Esophagus (tissue), 2 donors: ENCODE data around the gene SOX6. TPM values are rescaled to one million over a fixed set of nuclear protein-coding genes. Genes with fewer than 3 reads are reported as not detected.

Experiments
- H3K27ac ChIP-seq, 2 donors: one replicate each; pipeline ENCODE4 v1.5.1; 2013; ENCODE audit warnings: low read depth in 2 of 2, mild to moderate bottlenecking in 2 of 2, inconsistent platforms in 1 of 2, low read length in 1 of 2, moderate library complexity in 1 of 2
- H3K27me3 ChIP-seq, 2 donors: one replicate each; pipeline ENCODE4 v1.6.1; 2013; ENCODE audit warnings: low read length in 2 of 2, control low read depth in 1 of 2, mild to moderate bottlenecking in 1 of 2; ENCODE audit not compliant: insufficient read depth in 2 of 2, control insufficient read depth in 1 of 2
- H3K36me3 ChIP-seq, 2 donors: one replicate each; pipeline ENCODE4 v1.6.1; 2013; ENCODE audit warnings: low read length in 1 of 2; ENCODE audit not compliant: control insufficient read depth in 2 of 2, insufficient read depth in 2 of 2
- H3K4me1 ChIP-seq, 2 donors: one replicate each; pipeline ENCODE4 v1.6.1; 2013; ENCODE audit warnings: low read length in 1 of 2; ENCODE audit not compliant: control insufficient read depth in 2 of 2, insufficient read depth in 2 of 2
- H3K4me3 ChIP-seq, 2 donors: one replicate each; pipeline ENCODE4 v1.5.1; 2013; ENCODE audit warnings: low read length in 2 of 2, mild to moderate bottlenecking in 2 of 2, low read depth in 1 of 2, moderate library complexity in 1 of 2
- H3K9me3 ChIP-seq, 2 donors: one replicate each; pipeline ENCODE4 v1.6.1; 2013; ENCODE audit warnings: mild to moderate bottlenecking in 2 of 2, low read depth in 1 of 2, low read length in 1 of 2, moderate library complexity in 1 of 2; ENCODE audit not compliant: control insufficient read depth in 2 of 2, insufficient read depth in 1 of 2
- WGBS, 2 donors: extraction: QIAGEN DNeasy Blood & Tissue Kit; methylation state at CpG; one replicate each; pipeline ENCODE4 v1.1.7; 2013; 5-methylcytosine and 5-hydroxymethylcytosine counted together
- polyA plus RNA-seq, 2 donors: library from polyadenylated mRNA; stranded (reverse); fragments of 200-250 nt; gene quantifications; one replicate each; pipeline ENCODE4 v1.2.3, GENCODE V29; 2013
- donor health status: healthy with polysubstance abuse.
- donor health status: Bipolar disorder and iron deficiency.

Gene SOX6
- polyA plus RNA-seq, 2 donors, result 1.2 to 2.4 TPM

DNA sequence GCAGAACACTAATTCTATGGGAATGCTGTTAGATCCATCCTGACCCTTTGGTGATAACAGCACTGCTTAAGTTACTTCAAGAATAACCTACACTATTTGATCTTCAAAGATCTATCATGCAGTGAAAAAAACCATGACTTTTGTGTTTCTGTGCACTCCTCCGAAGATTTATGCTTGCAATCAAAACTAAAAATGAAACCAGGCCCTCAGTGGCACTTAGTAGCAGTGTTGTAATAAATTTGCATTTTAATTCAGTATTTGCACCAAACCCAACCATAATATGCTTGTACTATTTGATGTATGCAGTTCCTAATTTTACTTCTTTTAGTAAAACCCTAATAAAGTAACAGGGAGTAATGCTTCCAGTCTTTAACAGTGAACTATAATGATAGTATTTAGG is 130.7 kb downstream of the SOX6 start:
- Histone ChIP-seq H3K36me3 (no peaks in the 10 kb centered on the region), H3K4me3 (no peak overlapping the region), H3K27ac (no peak overlapping the region), H3K9me3 (no peaks in the 10 kb centered on the region), H3K4me1 (no peaks in the 10 kb centered on the region), H3K27me3 (no peaks in the 10 kb centered on the region)
- WGBS, 2 donors, result 78 to 79% methylated on average over 1 of the region's 1 CpG

DNA sequence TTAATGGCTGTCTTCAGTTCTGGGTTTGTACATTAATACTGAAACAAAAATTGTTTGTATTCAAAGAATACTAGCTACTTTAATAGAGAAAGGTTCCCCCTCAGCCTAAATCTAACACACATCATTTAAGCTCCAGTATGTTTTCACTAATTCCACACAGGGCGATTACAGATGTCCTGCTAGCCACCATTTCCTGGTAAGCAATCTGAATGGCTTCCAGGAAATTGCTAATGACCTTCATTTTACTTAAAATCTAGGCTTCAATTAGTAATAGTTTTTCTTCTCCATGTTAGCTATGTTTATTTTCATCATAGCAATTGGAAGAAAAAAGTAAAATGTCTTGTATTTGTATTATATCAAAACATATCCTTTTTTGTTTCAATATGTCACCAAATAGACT is 132.8 kb downstream of the SOX6 start:
- no peaks in the 10 kb centered on the region for H3K4me1 ChIP-seq
- no peaks in the 10 kb centered on the region for H3K9me3 ChIP-seq
- WGBS, 2 donors, result 77 to 88% methylated on average over 1 of the region's 1 CpG
- H3K27ac ChIP-seq, result no peak overlapping the region
- H3K36me3 ChIP-seq, result no peaks in the 10 kb centered on the region
- no peak overlapping the region for H3K4me3 ChIP-seq
- H3K27me3 ChIP-seq, result no peaks in the 10 kb centered on the region

DNA sequence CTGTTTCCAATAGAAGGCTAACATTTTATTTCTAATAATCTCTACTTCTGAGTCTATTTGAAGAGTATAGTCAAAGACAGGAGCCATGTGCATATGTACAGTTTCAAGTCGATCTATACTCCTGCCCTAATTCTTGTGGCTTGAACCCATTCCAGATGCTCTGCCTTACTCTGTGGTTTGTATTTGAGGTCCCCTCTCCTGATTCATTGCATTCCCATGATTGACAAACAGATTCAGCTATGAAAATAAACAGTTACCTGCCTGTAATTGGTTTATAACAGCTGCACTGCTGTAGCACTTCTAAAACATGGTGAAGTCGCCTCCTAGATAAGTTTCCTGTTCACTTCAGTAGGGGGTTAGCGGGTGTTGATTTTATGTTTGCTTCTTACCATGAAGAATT is 138.7 kb downstream of the SOX6 start:
- Histone ChIP-seq H3K27me3 (no peaks in the 10 kb centered on the region), H3K36me3 (no peaks in the 10 kb centered on the region), H3K27ac (no peak overlapping the region), H3K4me1 (no peaks in the 10 kb centered on the region), H3K4me3 (no peak overlapping the region), H3K9me3 (no peaks in the 10 kb centered on the region)
- 87 to 89% methylated on average over 3 of the region's 3 CpGs for WGBS, 2 donors

DNA sequence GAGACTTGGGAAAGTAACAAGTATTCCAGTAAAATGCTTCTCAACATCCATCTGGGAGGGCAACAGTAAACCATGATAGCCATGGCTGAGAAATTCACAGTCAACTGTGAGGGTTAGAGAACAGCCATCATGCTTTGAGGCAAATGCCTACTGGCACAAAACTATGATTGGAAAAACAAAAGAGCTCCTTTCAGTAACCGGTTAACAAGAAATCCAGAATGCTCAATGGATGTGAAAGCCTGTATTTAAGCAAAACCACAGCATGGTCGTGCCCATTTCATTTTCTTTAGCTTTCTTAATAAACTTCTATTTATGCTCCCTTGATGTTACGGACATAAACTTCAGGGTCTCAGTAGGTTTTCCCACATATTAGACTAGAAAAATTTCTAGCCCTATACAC is 139.5 kb downstream of the SOX6 start:
- H3K36me3 ChIP-seq, result no peaks in the 10 kb centered on the region
- WGBS, 2 donors, result 79 to 87% methylated on average over 3 of the region's 3 CpGs
- H3K4me3 ChIP-seq, result no peak overlapping the region
- H3K27me3 ChIP-seq, result no peaks in the 10 kb centered on the region
- no peaks in the 10 kb centered on the region for H3K9me3 ChIP-seq
- no peak overlapping the region for H3K27ac ChIP-seq
- no peaks in the 10 kb centered on the region for H3K4me1 ChIP-seq

DNA sequence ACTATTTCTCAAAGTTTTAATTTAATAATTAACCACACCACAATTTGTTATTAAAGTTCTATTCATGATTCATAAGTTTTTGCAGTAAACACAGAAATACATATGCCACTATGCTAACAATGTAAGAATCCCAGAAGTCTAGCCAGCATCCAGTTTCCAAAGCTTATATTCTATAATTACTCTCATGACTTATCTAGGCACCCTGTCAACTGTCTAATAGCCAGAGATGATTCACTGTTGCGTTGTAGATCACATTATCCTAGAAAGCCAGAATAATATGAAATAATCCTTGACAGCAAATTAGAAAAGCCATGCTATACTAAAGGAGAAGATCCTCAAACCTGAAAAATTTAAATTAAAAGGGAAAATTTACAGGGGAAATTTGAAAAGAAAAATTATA is 141.0 kb downstream of the SOX6 start:
- no peak overlapping the region for H3K4me3 ChIP-seq
- H3K36me3 ChIP-seq, result no peaks in the 10 kb centered on the region
- WGBS, 2 donors, result 38 to 55% methylated on average over 1 of the region's 1 CpG
- no peaks in the 10 kb centered on the region for H3K9me3 ChIP-seq
- no peaks in the 10 kb centered on the region for H3K4me1 ChIP-seq
- no peak overlapping the region for H3K27ac ChIP-seq
- no peaks in the 10 kb centered on the region for H3K27me3 ChIP-seq

DNA sequence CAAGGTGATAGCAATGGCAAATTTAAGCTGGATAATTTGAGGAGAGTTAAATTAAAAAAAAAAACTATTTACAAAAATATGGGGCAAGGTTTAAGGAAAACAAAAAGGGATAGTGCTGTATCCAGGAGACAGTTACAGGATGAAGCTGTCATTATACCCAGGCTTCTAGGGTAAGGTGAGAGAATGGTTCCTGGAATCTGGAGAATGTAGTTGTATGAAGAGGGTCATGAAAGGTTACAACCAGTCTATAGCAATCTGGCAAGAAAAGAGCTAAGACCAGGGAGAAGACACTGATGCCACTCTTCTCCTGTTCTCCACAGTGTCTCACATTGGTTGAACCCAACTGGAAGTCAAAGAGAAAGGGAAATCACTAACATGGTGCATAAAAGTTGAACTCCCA is 144.9 kb downstream of the SOX6 start:
- H3K36me3 ChIP-seq, result no peaks in the 10 kb centered on the region
- H3K9me3 ChIP-seq, result no peaks in the 10 kb centered on the region
- H3K27ac ChIP-seq, result no peak overlapping the region
- H3K27me3 ChIP-seq, result no peaks in the 10 kb centered on the region
- no peaks in the 10 kb centered on the region for H3K4me1 ChIP-seq
- no peak overlapping the region for H3K4me3 ChIP-seq

DNA sequence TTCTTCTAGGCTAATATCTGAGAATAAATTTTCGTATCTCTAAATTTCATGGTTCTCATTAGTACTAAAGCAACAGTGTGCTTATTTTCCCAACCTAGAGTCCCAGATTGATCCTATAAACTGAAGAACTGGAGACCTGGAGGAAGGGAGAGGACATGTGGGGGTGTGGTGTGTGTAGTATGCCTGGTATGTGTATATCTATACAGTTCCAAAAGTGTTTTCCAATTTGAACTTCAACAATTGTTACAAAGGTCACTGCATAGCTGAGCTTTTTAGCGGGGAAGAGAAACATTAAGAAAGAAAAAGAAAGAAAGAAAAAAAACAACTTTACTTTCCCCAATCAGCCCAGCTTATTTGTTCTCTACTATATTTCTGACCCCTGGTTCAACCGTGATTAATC is 152.1 kb downstream of the SOX6 start:
- WGBS, 2 donors, result 79 to 88% methylated on average over 3 of the region's 3 CpGs
- Histone ChIP-seq H3K4me3 (no peak overlapping the region), H3K36me3 (no peaks in the 10 kb centered on the region), H3K9me3 (no peaks in the 10 kb centered on the region), H3K27me3 (no peaks in the 10 kb centered on the region), H3K27ac (no peak overlapping the region), H3K4me1 (no peaks in the 10 kb centered on the region)

DNA sequence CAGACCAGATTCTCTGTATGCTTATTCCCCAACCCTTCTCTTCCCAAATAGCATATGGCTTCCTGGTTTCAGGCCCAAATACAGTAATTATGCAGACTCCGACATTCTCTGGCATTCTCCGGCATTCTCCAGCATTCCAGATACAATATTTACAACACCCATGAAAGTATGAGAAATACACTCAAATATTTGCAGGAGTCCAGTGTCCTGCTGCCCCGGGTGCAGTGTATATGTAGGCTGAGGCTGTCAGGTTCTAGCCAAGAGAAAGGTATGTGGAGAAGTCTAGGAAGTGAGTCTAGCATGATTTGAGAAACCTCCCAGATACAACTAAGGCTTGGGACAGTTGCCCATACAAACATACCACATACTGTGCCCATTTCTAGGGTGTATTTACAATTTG is 160.7 kb downstream of the SOX6 start:
- no peak overlapping the region for H3K4me3 ChIP-seq
- 66 to 77% methylated on average over 3 of the region's 3 CpGs for WGBS, 2 donors

DNA sequence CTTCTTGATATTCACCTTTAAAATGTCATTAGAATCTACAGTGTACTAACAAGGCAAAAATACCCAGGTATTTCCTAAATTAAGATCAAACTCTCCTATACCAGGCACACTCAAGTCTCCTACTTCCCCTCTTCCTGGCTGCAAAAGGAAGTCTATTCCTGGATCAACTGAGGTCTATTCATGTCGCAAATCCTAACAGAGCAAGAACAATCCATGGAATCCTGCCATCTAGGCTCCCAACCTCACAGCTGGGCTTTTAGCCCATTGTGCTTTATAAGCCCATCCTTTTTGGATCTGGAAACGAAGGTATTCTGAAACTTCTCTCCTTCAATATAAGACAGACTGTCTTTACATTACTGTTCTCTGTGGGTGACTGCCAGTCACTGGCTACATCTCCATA is 161.8 kb downstream of the SOX6 start:
- Histone ChIP-seq H3K27ac (no peak overlapping the region), H3K36me3 (no peaks in the 10 kb centered on the region), H3K4me1 (no peaks in the 10 kb centered on the region), H3K4me3 (no peak overlapping the region), H3K27me3 (no peaks in the 10 kb centered on the region), H3K9me3 (no peaks in the 10 kb centered on the region)
- 23 to 35% methylated on average over 2 of the region's 2 CpGs for WGBS, 2 donors

More for the DNA sequence above, 160.7 kb downstream of the SOX6 start:
- H3K9me3 ChIP-seq, result no peaks in the 10 kb centered on the region
- H3K36me3 ChIP-seq, result no peaks in the 10 kb centered on the region
- H3K27me3 ChIP-seq, result no peaks in the 10 kb centered on the region
- H3K27ac ChIP-seq, result no peak overlapping the region
- H3K4me1 ChIP-seq, result no peaks in the 10 kb centered on the region

DNA sequence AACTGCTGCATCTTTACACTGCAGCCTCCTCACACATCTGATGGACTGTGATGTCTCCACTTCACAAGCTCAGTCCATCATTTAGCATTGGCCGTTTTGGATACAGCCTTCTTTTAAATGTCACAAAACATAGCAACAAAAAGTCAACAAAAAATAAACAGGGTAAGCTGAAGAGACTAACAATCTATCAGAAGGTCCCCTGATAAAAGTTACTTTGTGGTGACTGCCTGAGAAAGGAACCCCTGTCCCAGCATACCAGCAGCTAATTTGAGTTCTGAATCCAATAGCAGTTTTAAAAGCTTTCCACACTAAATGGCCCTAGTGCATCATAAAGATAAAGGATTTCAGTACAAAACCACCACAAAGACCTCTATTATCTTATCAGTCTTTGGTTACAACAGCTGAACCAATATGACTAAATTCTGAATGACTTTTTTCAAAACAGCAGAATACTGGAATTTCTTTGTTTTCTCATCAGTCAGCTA is 162.4 kb downstream of the SOX6 start:
- 33 to 52% methylated on average over 1 of the region's 1 CpG for WGBS, 2 donors
- Histone ChIP-seq H3K27ac (no peak overlapping the region), H3K9me3 (no peaks in the 10 kb centered on the region), H3K4me3 (no peak overlapping the region), H3K27me3 (no peaks in the 10 kb centered on the region), H3K36me3 (no peaks in the 10 kb centered on the region), H3K4me1 (no peaks in the 10 kb centered on the region)
